Liver (tissue), 3 donors: ENCODE results near the gene CPNE8.

Source experiments
- CTCF ChIP-seq: fragments of 150-350 bp; IDR thresholded peaks from 2 replicates; pipeline ENCODE4 v1.5.1; 2017; ENCODE audit warnings: improper control_type of control experiment, low read depth, low read length; ENCODE audit not compliant: missing input control
- FOXA2 ChIP-seq: IDR thresholded peaks from 2 replicates; pipeline ENCODE4 v1.6.1; 2016; ENCODE audit warnings: antibody characterized with exemption
- RAD21 ChIP-seq, 2 donors: IDR thresholded peaks; 2 replicates each; pipeline ENCODE4 v1.6.1; 2016; ENCODE audit warnings: antibody characterized with exemption in 2 of 2, mild to moderate bottlenecking in 2 of 2
- SP1 ChIP-seq: IDR thresholded peaks from 2 replicates; pipeline ENCODE4 v1.6.1; 2018; ENCODE audit warnings: antibody characterized with exemption, mild to moderate bottlenecking
- YY1 ChIP-seq: IDR thresholded peaks from 2 replicates; pipeline ENCODE4 v1.6.1; 2016; ENCODE audit warnings: antibody characterized with exemption, mild to moderate bottlenecking
- donor health status: healthy.
- donor health status: healthy.

GRCh38 chr12:38775457-38775856 is 129.9 kb downstream of the CPNE8 start:
- TF ChIP-seq SP1 (no peak), FOXA2 (no peak), RAD21 (IDR thresholded peaks at IDR 0.05) (no peak), CTCF (no peak), YY1 (no peak)
